GM19193 (cell line): ENCODE measurements around the gene ALDH9A1.

ENCODE experiments used
- POLR2A ChIP-seq: IDR thresholded peaks from 4 replicates; pipeline ENCODE4 v1.6.1; 2011; ENCODE audit not compliant: insufficient read depth, insufficient read length; ENCODE audit errors: extremely low read depth

The ALDH9A1 gene

GRCh38 chr1:165650981-165651625 lies 47.3 kb downstream of the ALDH9A1 start:
- TF ChIP-seq POLR2A = no peak

GRCh38 chr1:165648919-165649572 lies 49.3 kb downstream of the ALDH9A1 start:
- TF ChIP-seq POLR2A = no peak

- no peak for TF ChIP-seq POLR2A
Measured at GRCh38 chr1:165647970-165648369, 50.4 kb downstream of the ALDH9A1 start.

GRCh38 chr1:165647517-165647916 lies 50.8 kb downstream of the ALDH9A1 start:
- TF ChIP-seq POLR2A = no peak

- TF ChIP-seq POLR2A = no peak
Measured at GRCh38 chr1:165645654-165646366, 52.6 kb downstream of the ALDH9A1 start.

GRCh38 chr1:165644064-165644735 lies 54.2 kb downstream of the ALDH9A1 start:
- no peak for TF ChIP-seq POLR2A

- TF ChIP-seq POLR2A = no peak
Measured at GRCh38 chr1:165641231-165641987, 57.0 kb downstream of the ALDH9A1 start.

- TF ChIP-seq POLR2A = no peak
Measured at GRCh38 chr1:165639821-165640623, 58.3 kb downstream of the ALDH9A1 start.

- no peak for TF ChIP-seq POLR2A
Measured at GRCh38 chr1:165637427-165637826, 60.9 kb downstream of the ALDH9A1 start.

GRCh38 chr1:165635823-165636222 lies 62.5 kb downstream of the ALDH9A1 start:
- TF ChIP-seq POLR2A = no peak

- no peak for TF ChIP-seq POLR2A
Measured at GRCh38 chr1:165635329-165635728, 63.0 kb downstream of the ALDH9A1 start.

GRCh38 chr1:165634154-165634921 lies 64.0 kb downstream of the ALDH9A1 start:
- TF ChIP-seq POLR2A = no peak

- TF ChIP-seq POLR2A = no peak
Measured at GRCh38 chr1:165633614-165634013, 64.7 kb downstream of the ALDH9A1 start.
